AG04450 (cell line): ENCODE data around the gene SAMD3. TPM values are rescaled to one million over a fixed set of nuclear protein-coding genes. Genes with fewer than 3 reads are reported as not detected.

ENCODE experiments used
- CTCF ChIA-PET: fragments of 300-600, 350-600 bp; formaldehyde crosslinking; extraction: SDS; loops from one replicate; lab custom pipeline; 2022; ENCODE audit warnings: antibody characterized with exemption, inconsistent platforms; lab: Charles Lee
- POLR2A ChIA-PET: fragments of 350-600 bp; formaldehyde crosslinking; extraction: SDS; loops from one replicate; lab custom pipeline; 2021; ENCODE audit warnings: antibody characterized with exemption, inconsistent platforms; lab: Yijun Ruan, JAX
- DNase-seq: peaks from one replicate; pipeline ENCODE4 v3.0.0-alpha.2; 2011; ENCODE audit warnings: low read depth, low spot score
- H3K27ac ChIP-seq: one replicate; pipeline ENCODE4 v1.5.1; 2012; ENCODE audit warnings: low read depth, low read length, control low read depth
- H3K27me3 ChIP-seq: one replicate; pipeline ENCODE4 v1.6.0; 2012; ENCODE audit warnings: low read length; ENCODE audit not compliant: control insufficient read depth, insufficient read depth
- H3K4me3 ChIP-seq: 2 replicates; pipeline ENCODE4 v1.5.1; 2011; ENCODE audit warnings: mild to moderate bottlenecking, low read depth, low read length, control low read depth
- H3K9me3 ChIP-seq: 2 replicates; pipeline ENCODE4 v1.5.1; 2012; ENCODE audit warnings: low read length; ENCODE audit not compliant: control insufficient read depth, insufficient read depth
- CTCF ChIP-seq: IDR thresholded peaks from 2 replicates; pipeline ENCODE4 v1.5.1; 2011; ENCODE audit warnings: low read depth, low read length, control low read depth, inconsistent platforms
- polyA plus RNA-seq: library from polyadenylated mRNA; depleted of rRNA; stranded (reverse); fragments of >200 nt; gene quantifications from 2 replicates; pipeline ENCODE4 v1.2.3, GENCODE V29; 2011

Gene SAMD3
- polyA plus RNA-seq, 1 experiment = 2.4 TPM

- no peak for TF ChIP-seq CTCF
- no peak overlapping the region for H3K27ac ChIP-seq
- H3K27me3 ChIP-seq = no peaks in the 10 kb centered on the region
- no peak for DNase-seq
- no peaks in the 10 kb centered on the region for H3K9me3 ChIP-seq
- ChIA-PET POLR2A (no interaction called here), CTCF (interaction anchor here (1.0 kb wide), 1 partner anchor 71 kb away, joined by 3 read pairs; no protein-coding TSS in a partner anchor)
- no peak overlapping the region for H3K4me3 ChIP-seq
Measured at GRCh38 chr6:130223508-130223907, 757 bp upstream of the SAMD3 start.

- DNase-seq = no peak
- Histone ChIP-seq H3K27ac (no peak overlapping the region), H3K4me3 (no peak overlapping the region), H3K27me3 (no peaks in the 10 kb centered on the region), H3K9me3 (no peaks in the 10 kb centered on the region)
- ChIA-PET POLR2A (no interaction called here), CTCF (no interaction called here)
- no peak for TF ChIP-seq CTCF
Measured at GRCh38 chr6:130218134-130218533, 4.6 kb downstream of the SAMD3 start.

- TF ChIP-seq CTCF = no peak
- CTCF ChIA-PET = no interaction called here
Measured at GRCh38 chr6:130216620-130217019, 6.1 kb downstream of the SAMD3 start.

GRCh38 chr6:130215526-130215925, 7.2 kb downstream of the SAMD3 start:
- Histone ChIP-seq H3K27me3 (no peaks in the 10 kb centered on the region), H3K4me3 (no peak overlapping the region), H3K9me3 (no peaks in the 10 kb centered on the region), H3K27ac (no peak overlapping the region)
- ChIA-PET POLR2A (no interaction called here), CTCF (no interaction called here)
- DNase-seq = no peak
- no peak for TF ChIP-seq CTCF

More at GRCh38 chr6:130216620-130217019, 6.1 kb downstream of the SAMD3 start:
- DNase-seq = no peak
- POLR2A ChIA-PET = no interaction called here
- H3K4me3 ChIP-seq = no peak overlapping the region
- no peaks in the 10 kb centered on the region for H3K9me3 ChIP-seq
- no peaks in the 10 kb centered on the region for H3K27me3 ChIP-seq
- no peak overlapping the region for H3K27ac ChIP-seq

GRCh38 chr6:130212215-130212874, 10.4 kb downstream of the SAMD3 start:
- ChIA-PET POLR2A (no interaction called here), CTCF (interaction anchor here (0.6 to 0.7 kb wide), 2 partner anchors 35 to 62 kb away, joined by 3 to 4 read pairs; no protein-coding TSS in a partner anchor)
- TF ChIP-seq CTCF = no peak
- Histone ChIP-seq H3K27ac (no peak overlapping the region), H3K9me3 (no peaks in the 10 kb centered on the region), H3K4me3 (no peak overlapping the region), H3K27me3 (no peaks in the 10 kb centered on the region)
- DNase-seq = no peak
